Adrenal gland (tissue), 5 donors: ENCODE results near the gene SLC4A5.

Source experiments
- POLR2A ChIP-seq, 2 donors: fragments of 450-650 bp; IDR thresholded peaks; one replicate each; pipeline ENCODE4 v1.6.1; 2017; ENCODE audit warnings: antibody characterized with exemption in 2 of 2, mild to moderate bottlenecking in 2 of 2, moderate library complexity in 1 of 2
- TF ChIP-seq, protein P1 (sequence below), 6 experiments: fragments of 450-650 bp in 4 of 6; fragments of 200-600 bp in 2 of 6; sonication (generic) in 1 of 6; IDR thresholded peaks; 1 replicate in 5 of 6; 2 replicates in 1 of 6; pipeline versions ENCODE4 v1.5.1 to v1.8.0; 2016 to 2021; ENCODE audit warnings: antibody characterized with exemption in 6 of 6, mild to moderate bottlenecking in 2 of 6, moderate library complexity in 1 of 6
- donor health status: DM: no; HTN: no; CAD: no.

DNA sequence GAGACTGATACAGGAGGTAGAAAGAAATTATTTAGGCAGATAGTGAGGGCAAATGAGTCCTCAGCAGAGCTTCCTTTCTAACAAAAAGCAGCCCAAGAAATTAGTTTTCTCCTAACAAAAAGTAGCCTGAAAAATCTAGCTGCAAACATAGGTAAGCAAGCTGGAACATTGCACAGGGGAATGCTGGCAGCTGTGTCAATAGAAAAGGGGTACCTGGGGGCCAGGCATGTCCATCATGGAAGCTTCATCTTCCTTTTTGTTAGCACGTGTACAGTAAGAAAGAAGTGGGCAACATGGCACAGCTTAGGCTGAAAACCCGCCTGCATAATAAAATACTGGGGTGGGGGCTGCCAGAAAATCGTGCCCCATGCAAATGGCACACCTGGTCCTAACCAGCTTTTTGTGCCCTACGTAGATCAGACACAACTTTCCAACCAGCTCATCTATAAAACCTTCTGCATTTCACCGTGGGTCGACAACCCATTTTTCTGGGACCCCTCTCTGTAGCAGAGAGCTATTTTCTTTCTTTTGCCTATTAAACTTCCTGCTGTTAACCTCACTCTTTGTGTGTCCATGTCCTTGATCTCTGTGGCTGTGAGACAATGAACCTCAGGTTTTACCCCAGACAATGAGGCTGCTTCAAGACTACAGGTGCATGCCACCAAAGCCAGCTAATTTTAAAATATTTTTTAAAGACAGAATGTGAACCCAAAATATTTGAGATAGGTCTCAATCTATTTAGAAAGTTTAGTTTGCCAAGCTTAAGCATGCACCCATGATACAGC lies 151.4 kb downstream of the SLC4A5 start:
- TF ChIP-seq, protein P1, sequence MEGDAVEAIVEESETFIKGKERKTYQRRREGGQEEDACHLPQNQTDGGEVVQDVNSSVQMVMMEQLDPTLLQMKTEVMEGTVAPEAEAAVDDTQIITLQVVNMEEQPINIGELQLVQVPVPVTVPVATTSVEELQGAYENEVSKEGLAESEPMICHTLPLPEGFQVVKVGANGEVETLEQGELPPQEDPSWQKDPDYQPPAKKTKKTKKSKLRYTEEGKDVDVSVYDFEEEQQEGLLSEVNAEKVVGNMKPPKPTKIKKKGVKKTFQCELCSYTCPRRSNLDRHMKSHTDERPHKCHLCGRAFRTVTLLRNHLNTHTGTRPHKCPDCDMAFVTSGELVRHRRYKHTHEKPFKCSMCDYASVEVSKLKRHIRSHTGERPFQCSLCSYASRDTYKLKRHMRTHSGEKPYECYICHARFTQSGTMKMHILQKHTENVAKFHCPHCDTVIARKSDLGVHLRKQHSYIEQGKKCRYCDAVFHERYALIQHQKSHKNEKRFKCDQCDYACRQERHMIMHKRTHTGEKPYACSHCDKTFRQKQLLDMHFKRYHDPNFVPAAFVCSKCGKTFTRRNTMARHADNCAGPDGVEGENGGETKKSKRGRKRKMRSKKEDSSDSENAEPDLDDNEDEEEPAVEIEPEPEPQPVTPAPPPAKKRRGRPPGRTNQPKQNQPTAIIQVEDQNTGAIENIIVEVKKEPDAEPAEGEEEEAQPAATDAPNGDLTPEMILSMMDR (IDR thresholded peaks at IDR 0.05), result no peak
- no peak for TF ChIP-seq POLR2A (IDR thresholded peaks at IDR 0.05)
